K562 (cell line): ENCODE data around the gene LRRC4B. TPM values are rescaled to one million over a fixed set of nuclear protein-coding genes. Genes with fewer than 3 reads are reported as not detected.

Source experiments
- ATAC-seq: fragments of 200-7000 bp; cut with Tn5 transposase; 3 replicates; pipeline ENCODE4 v1.9.1; 2020; ENCODE audit warnings: moderate library complexity
- BruUV-seq: library from RNA; stranded (reverse); fragments of 400-500 nt; replicated peaks from 2 replicates; lab custom pipeline; 2021; lab: Mats Ljungman, UMichigan
- CTCF ChIA-PET: fragments of 300-600 bp; formaldehyde crosslinking; extraction: SDS; loops from one replicate; lab custom pipeline; 2021; ENCODE audit warnings: low intra/inter-chr PET ratio; lab: Yijun Ruan, JAX
- POLR2A ChIA-PET: fragments of 300-600, 350-650 bp; sonication (Branson Sonifier 250); formaldehyde crosslinking; extraction: SDS; loops from one replicate; lab custom pipeline; 2021; ENCODE audit warnings: antibody characterized with exemption, inconsistent platforms; lab: Yijun Ruan, JAX
- DNase-seq, 4 experiments: peaks; one replicate each; pipeline versions ENCODE4 v3.0.0 to v3.0.0-alpha.2; 2011 to 2018; ENCODE audit warnings: low spot score in 3 of 4, mixed read lengths in 3 of 4; ENCODE audit errors: extremely low read depth in 1 of 4
- FAIRE-seq: peaks from 2 replicates; lab custom pipeline; 2011; peaks lifted over from hg19 to GRCh38; lab: Jason Lieb, UNC
- H2AFZ ChIP-seq: 2 replicates; pipeline ENCODE4 v1.6.0; 2011; ENCODE audit warnings: low read depth, low read length, control low read depth, inconsistent platforms
- H3K27ac ChIP-seq: fragments of 200-600 bp; 3 replicates; pipeline ENCODE4 v1.8.0; 2011; ENCODE audit warnings: low read depth, mild to moderate bottlenecking, control low read depth, inconsistent platforms, low read length, moderate library complexity, mixed read lengths; ENCODE audit errors: extremely low read depth
- H3K27me3 ChIP-seq, 2 experiments: fragments of 300-600 bp in 1 of 2; 2 replicates in 1 of 2; 3 replicates in 1 of 2; pipeline versions ENCODE4 v1.6.0 to v1.8.0; 2011; ENCODE audit warnings: inconsistent platforms in 2 of 2, low read length in 2 of 2, mild to moderate bottlenecking in 1 of 2, mixed read lengths in 1 of 2, moderate library complexity in 1 of 2; ENCODE audit not compliant: control insufficient read depth in 2 of 2, insufficient read depth in 2 of 2
- H3K36me3 ChIP-seq: fragments of 300-600 bp; 3 replicates; pipeline ENCODE4 v1.8.0; 2011; ENCODE audit warnings: mild to moderate bottlenecking, low read length, inconsistent platforms; ENCODE audit not compliant: control insufficient read depth, insufficient read depth
- H3K4me1 ChIP-seq, 2 experiments: fragments of 200-600 bp in 1 of 2; replicated peaks in 1 of 2; 2 replicates in 1 of 2; 3 replicates in 1 of 2; pipeline versions ENCODE4 v1.5.1 to v1.8.0; 2011; ENCODE audit warnings: inconsistent platforms in 2 of 2, low read length in 2 of 2, mild to moderate bottlenecking in 1 of 2, mixed read lengths in 1 of 2, moderate library complexity in 1 of 2; ENCODE audit not compliant: control insufficient read depth in 2 of 2, insufficient read depth in 2 of 2
- H3K4me2 ChIP-seq: 2 replicates; pipeline ENCODE4 v1.6.1; 2011; ENCODE audit warnings: low read length, control low read depth, inconsistent platforms, mixed read lengths; ENCODE audit not compliant: insufficient read depth
- H3K4me3 ChIP-seq: fragments of 200-600 bp; sonication (generic), shearing (Covaris generic); 2 replicates; pipeline ENCODE4 v1.5.1; 2016; ENCODE audit warnings: control low read depth, inconsistent platforms
- H3K79me2 ChIP-seq: fragments of 200-600 bp; 3 replicates; pipeline ENCODE4 v1.8.0; 2011; ENCODE audit warnings: low read length, inconsistent platforms; ENCODE audit not compliant: control insufficient read depth, insufficient read depth
- H3K9ac ChIP-seq, 2 experiments: 2 replicates each; pipeline versions ENCODE4 v1.6.0 to v1.6.1; 2011; ENCODE audit warnings: low read depth in 2 of 2, low read length in 2 of 2, control low read depth in 1 of 2, inconsistent platforms in 1 of 2, mild to moderate bottlenecking in 1 of 2, mixed read lengths in 1 of 2; ENCODE audit not compliant: insufficient read depth in 1 of 2
- H3K9me1 ChIP-seq: one replicate; pipeline ENCODE4 v1.6.0; 2011; ENCODE audit warnings: inconsistent platforms, mild to moderate bottlenecking, low read length, moderate library complexity; ENCODE audit not compliant: control insufficient read depth, insufficient read depth
- H3K9me3 ChIP-seq: replicated peaks from 2 replicates; pipeline ENCODE4 v1.5.1; 2011; ENCODE audit warnings: low read depth, low read length, inconsistent platforms; ENCODE audit not compliant: control insufficient read depth, insufficient read depth
- H4K20me1 ChIP-seq: replicated peaks from 2 replicates; pipeline ENCODE4 v1.6.1; 2011; ENCODE audit warnings: low read length, inconsistent platforms, mixed read lengths; ENCODE audit not compliant: control insufficient read depth, insufficient read depth
- DMBX1 ChIP-seq: fragments of 250-450 bp; sonication (Bioruptor Pico); IDR thresholded peaks from 2 replicates; pipeline ENCODE4 v1.8.0; 2022; ENCODE audit warnings: inconsistent platforms, mild to moderate bottlenecking, moderate library complexity, borderline replicate concordance
- DPF2 ChIP-seq: fragments of 450-650 bp; IDR thresholded peaks from 2 replicates; pipeline ENCODE4 v1.6.1; 2016
- ELF2 ChIP-seq: fragments of 250-450 bp; sonication (Bioruptor Pico); IDR thresholded peaks from 2 replicates; pipeline ENCODE4 v1.5.0; 2021; ENCODE audit warnings: mild to moderate bottlenecking
- ELK1 ChIP-seq: sonication (generic); formaldehyde crosslinking; IDR thresholded peaks from 2 replicates; pipeline ENCODE4 v1.8.1; 2022; ENCODE audit warnings: missing genetic modification reagents
- FOXP1 ChIP-seq: sonication (generic); formaldehyde crosslinking; IDR thresholded peaks from 2 replicates; pipeline ENCODE4 v1.8.0; 2022; ENCODE audit warnings: mild to moderate bottlenecking, missing genetic modification reagents
- GTF2B ChIP-seq: IDR thresholded peaks from 2 replicates; pipeline ENCODE4 v1.6.1; 2011; ENCODE audit not compliant: insufficient read length; ENCODE audit errors: extremely low read depth
- NFYB ChIP-seq: IDR thresholded peaks from 2 replicates; pipeline ENCODE4 v1.6.1; 2011; ENCODE audit warnings: mild to moderate bottlenecking, moderate library complexity; ENCODE audit not compliant: insufficient read length; ENCODE audit errors: extremely low read depth
- PHF21A ChIP-seq: fragments of 450-650 bp; IDR thresholded peaks from 2 replicates; pipeline ENCODE4 v1.6.1; 2017; ENCODE audit warnings: low read depth, borderline replicate concordance
- PHTF2 ChIP-seq: fragments of 250-450 bp; sonication (Bioruptor Pico); IDR thresholded peaks from 2 replicates; pipeline ENCODE4 v1.5.0; 2021; ENCODE audit warnings: mild to moderate bottlenecking
- POLR2AphosphoS2 ChIP-seq: IDR thresholded peaks from 2 replicates; pipeline ENCODE4 v1.6.1; 2012; ENCODE audit warnings: low read length, improper control_type of control experiment
- RFX7 ChIP-seq: fragments of 250-450 bp; sonication (Bioruptor Pico); IDR thresholded peaks from 2 replicates; pipeline ENCODE4 v1.5.1; 2021; ENCODE audit warnings: mild to moderate bottlenecking
- SNIP1 ChIP-seq: fragments of 450-650 bp; IDR thresholded peaks from 2 replicates; pipeline ENCODE4 v1.7.1; 2017; ENCODE audit warnings: low read depth, mild to moderate bottlenecking
- SPI1 ChIP-seq: IDR thresholded peaks from 2 replicates; pipeline ENCODE4 v1.6.1; 2011; ENCODE audit warnings: low read depth, low read length, control low read depth, borderline replicate concordance
- TARDBP ChIP-seq: fragments of 450-650 bp; IDR thresholded peaks from 2 replicates; pipeline ENCODE4 v1.6.1; 2016
- TBP ChIP-seq: optimal IDR thresholded peaks from 2 replicates; pipeline ENCODE3; 2011; ENCODE audit warnings: low read depth, low read length, improper control_type of control experiment
- TSC22D4 ChIP-seq: fragments of 450-650 bp; IDR thresholded peaks from 2 replicates; pipeline ENCODE4 v1.6.1; 2016; ENCODE audit warnings: missing genetic modification characterization, missing biosample characterization, control low read depth
- ZNF696 ChIP-seq: fragments of 250-450 bp; sonication (Bioruptor Pico); conservative IDR thresholded peaks from 2 replicates; pipeline ENCODE4 v1.4.0; 2020; ENCODE audit warnings: mild to moderate bottlenecking, moderate library complexity
- ZSCAN29 ChIP-seq: fragments of 450-650 bp; IDR thresholded peaks from 2 replicates; pipeline ENCODE4 v1.6.1; 2017
- whole genome bisulfite sequencing: fragments of 100-300 bp; shearing (Covaris generic); methylation state at CpG from one replicate; pipeline ENCODE4 v1.1.6; 2016; ENCODE audit warnings: low coverage, mixed read lengths; ENCODE audit not compliant: insufficient coverage; ENCODE audit errors: missing lambda C conversion rate; 5-methylcytosine and 5-hydroxymethylcytosine counted together
- in situ Hi-C: fragments of 300-500 bp; cut with MboI; formaldehyde crosslinking; loops from 4 replicates; pipeline ENCODE4 v1.15.0; 2018; ENCODE audit warnings: inconsistent platforms, mixed read lengths
- intact Hi-C: fragments of 100-400 bp; cut with micrococcal nuclease; formaldehyde crosslinking; loops from 2 replicates; pipeline ENCODE4 v1.14.2; 2022
- polyA plus RNA-seq, 8 experiments: library from polyadenylated mRNA; depleted of rRNA in 4 of 8; stranded (reverse) in 5 of 8; unstranded in 3 of 8; fragments of >200 nt; fragmentation: Nextera tagmentation in 2 of 8; fragmentation: Illumina TruSeq in 1 of 8; extraction: Ambion mirVana in 2 of 8; extraction: Trizol in 1 of 8; gene quantifications; 2 replicates each; pipeline versions ENCODE4 v1.2.1 to v1.2.3, GENCODE V29; 2011 to 2014; ENCODE audit warnings: inconsistent platforms in 1 of 8, missing spikeins in 1 of 8
- total RNA-seq, 7 experiments: library from RNA; depleted of rRNA in 6 of 7; stranded (reverse); fragments of >200 nt in 6 of 7; fragmentation: Illumina TruSeq in 2 of 7; extraction: Trizol in 2 of 7; gene quantifications; 2 replicates each; pipeline versions ENCODE4 v1.2.1 to v1.2.3, GENCODE V29; 2011 to 2021; ENCODE audit warnings: low replicate concordance in 1 of 7
- TF ChIP-seq, protein P1 (sequence below), 2 experiments: fragments of 450-650 bp in 1 of 2; sonication (generic) in 1 of 2; formaldehyde crosslinking; conservative IDR thresholded peaks; 2 replicates each; pipeline versions ENCODE4 v1.4.0 to v1.8.1; 2020 to 2022; ENCODE audit warnings: mild to moderate bottlenecking in 1 of 2, missing genetic modification reagents in 1 of 2

The LRRC4B gene
- total and polyA plus RNA-seq, 9 of the 15 experiments (the other 6 are each of a cell fraction or from before 2014, with no cell fraction given), result 0.18 to 9.6 (median 2.9) TPM; not detected in 2

- peak within 1 kb of the TSS; percentile 88 for H2AFZ ChIP-seq
- peak within 1 kb of the TSS; percentile 85 for H3K4me2 ChIP-seq
- H3K27me3 ChIP-seq, result no peaks in the 10 kb centered on the region
- no peaks in the 10 kb centered on the region for H3K9me3 ChIP-seq
- H3K4me1 ChIP-seq, result peaks cover 5 to 64% of the 10 kb centered on the region in 2 experiments; a peak in 4 of 5 replicates
- FAIRE-seq (peak; percentile 100), DNase-seq (peak; percentile 97 to 100 (median 97)), ATAC-seq (peak; percentile 98)
- H3K79me2 ChIP-seq, result no peaks in the 10 kb centered on the region; the same call in 2 of the 3 replicates
- in situ Hi-C loops (no loop called here), intact Hi-C loops (no loop called here)
- H3K27ac ChIP-seq, result peak within 1 kb of the TSS; percentile 74
- ChIA-PET POLR2A (interaction anchor here (0.6 to 1.5 kb wide), 10 partner anchors 9 to 368 kb away, joined by 3 to 5 read pairs (median 3); no protein-coding TSS in a partner anchor), CTCF (interaction anchor here (0.7 kb wide), 1 partner anchor 25 kb away, joined by 5 read pairs; no protein-coding TSS in a partner anchor)
- 1% methylated on average over 59 of the region's 69 CpGs for WGBS
- peak within 1 kb of the TSS; percentile 68 to 93 for H3K9ac ChIP-seq
- BruUV-seq, result no TSS peak
- H4K20me1 ChIP-seq, result no peaks in the 10 kb centered on the region
- peak within 1 kb of the TSS; percentile 55 for H3K4me3 ChIP-seq
- H3K9me1 ChIP-seq, result peaks cover 4% of the 10 kb centered on the region
- no peaks in the 10 kb centered on the region for H3K36me3 ChIP-seq
- no peak for TF ChIP-seq NFYB
- TF ChIP-seq ZSCAN29, result no peak
- TF ChIP-seq SNIP1, result no peak
- peak; percentile 100 for TF ChIP-seq TARDBP
- peak; percentile 73; the same call in 1 of the 2 replicates for TF ChIP-seq FOXP1 (CRISPR knock-in tag)
- TF ChIP-seq DMBX1 (CRISPR knock-in tag), result peak; percentile 9; the same call in 1 of the 2 replicates
- peak; percentile 27; the same call in 1 of the 2 replicates for TF ChIP-seq PHF21A
- no peak for TF ChIP-seq ELK1 (CRISPR knock-in tag)
- TF ChIP-seq TSC22D4 (tag), result no peak
- TF ChIP-seq TBP, result peak; percentile 27
- TF ChIP-seq DPF2, result peak; percentile 64
- no peak for TF ChIP-seq GTF2B
- no peak for TF ChIP-seq SPI1
- no peak for TF ChIP-seq ZNF696
- no peak for TF ChIP-seq RFX7 (CRISPR knock-in tag)
- TF ChIP-seq, protein P1, sequence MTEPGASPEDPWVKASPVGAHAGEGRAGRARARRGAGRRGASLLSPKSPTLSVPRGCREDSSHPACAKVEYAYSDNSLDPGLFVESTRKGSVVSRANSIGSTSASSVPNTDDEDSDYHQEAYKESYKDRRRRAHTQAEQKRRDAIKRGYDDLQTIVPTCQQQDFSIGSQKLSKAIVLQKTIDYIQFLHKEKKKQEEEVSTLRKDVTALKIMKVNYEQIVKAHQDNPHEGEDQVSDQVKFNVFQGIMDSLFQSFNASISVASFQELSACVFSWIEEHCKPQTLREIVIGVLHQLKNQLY (CRISPR knock-in tag; conservative IDR thresholded peaks at IDR 0.05), result no peak
- TF ChIP-seq ELF2, result peak; percentile 90
- peak; percentile 98 for TF ChIP-seq POLR2AphosphoS2
- TF ChIP-seq PHTF2, result no peak
Observed at GRCh38 chr19:50511069-50511822, 57.0 kb downstream of the LRRC4B start, which contains the start of gene JOSD2. TSS of gene JOSD2 (minus strand) at chr19:50511191. CDS start at chr19:50510431, 760 bp downstream.
